Esophagus muscularis mucosa (tissue), 4 donors: ENCODE results near the gene MUC5B. TPM values are rescaled to one million over a fixed set of nuclear protein-coding genes. Genes with fewer than 3 reads are reported as not detected.
"Not testable (repeated sequence)": the region's sequence is repeated elsewhere in the genome, so short reads cannot be mapped to it uniquely, and the experiment has no call there.

Experiments used
- DNase-seq: peaks from one replicate; pipeline ENCODE4 v3.0.0-alpha.2; 2017; ENCODE audit errors: extremely low spot score
- H3K27ac ChIP-seq, 4 donors: fragments of 200-600 bp; sonication (generic); replicated peaks in 1 of 4; 1 replicate in 3 of 4; 2 replicates in 1 of 4; pipeline ENCODE4 v1.5.1; 2016 to 2019; ENCODE audit warnings: mild to moderate bottlenecking in 1 of 4
- H3K27me3 ChIP-seq, 4 donors: fragments of 200-600 bp; sonication (generic); one replicate each; pipeline versions ENCODE4 v1.5.1 to v1.6.0; 2016 to 2019
- H3K36me3 ChIP-seq, 4 donors: fragments of 200-600 bp; sonication (generic); one replicate each; pipeline ENCODE4 v1.5.1; 2016 to 2019
- H3K4me1 ChIP-seq, 4 donors: fragments of 200-600 bp; sonication (generic); one replicate each; pipeline ENCODE4 v1.5.1; 2016 to 2019
- H3K4me3 ChIP-seq, 4 donors: fragments of 200-600 bp; sonication (generic); 1 replicate in 2 of 4; 2 replicates in 2 of 4; pipeline ENCODE4 v1.5.1; 2016 to 2019; ENCODE audit warnings: mild to moderate bottlenecking in 4 of 4, moderate library complexity in 1 of 4
- H3K9me3 ChIP-seq, 4 donors: fragments of 200-600 bp; sonication (generic); 1 replicate in 3 of 4; 2 replicates in 1 of 4; pipeline ENCODE4 v1.5.1; 2016 to 2019
- CTCF ChIP-seq, 3 experiments: fragments of 200-600 bp in 2 of 3; fragments of 450-650 bp in 1 of 3; sonication (generic) in 2 of 3; IDR thresholded peaks; one replicate each; pipeline ENCODE4 v1.5.1; 2017 to 2019; ENCODE audit warnings: antibody characterized with exemption in 3 of 3, mild to moderate bottlenecking in 2 of 3, moderate library complexity in 1 of 3
- EP300 ChIP-seq: sonication (generic); formaldehyde crosslinking; IDR thresholded peaks from one replicate; pipeline ENCODE4 v1.6.1; 2017; ENCODE audit warnings: antibody characterized with exemption
- POLR2A ChIP-seq: fragments of 450-650 bp; IDR thresholded peaks from one replicate; pipeline ENCODE4 v1.6.1; 2017; ENCODE audit warnings: antibody characterized with exemption, moderate library complexity, mild to moderate bottlenecking, low read depth
- POLR2AphosphoS5 ChIP-seq, 2 donors: sonication (generic); formaldehyde crosslinking; IDR thresholded peaks; one replicate each; pipeline ENCODE4 v1.6.1; 2017; ENCODE audit warnings: antibody characterized with exemption in 2 of 2
- WGBS: methylation state at CpG from one replicate; pipeline ENCODE4 v1.1.5; 2018; 5-methylcytosine and 5-hydroxymethylcytosine counted together
- intact Hi-C: fragments of 100-400 bp; cut with DNase I; formaldehyde crosslinking; loops from one replicate; pipeline ENCODE4 v1.15.1; 2023
- total RNA-seq, 4 donors: library from RNA; depleted of rRNA; stranded (reverse); fragments of >200 nt; gene quantifications; one replicate each; pipeline versions ENCODE4 v1.1.0 to v1.2.1, GENCODE V29; 2016

Gene MUC5B
- total RNA-seq, 4 donors from 2014 or later = under 0.01 to 0.45 (median 0.06) TPM; not detected in 1

GRCh38 chr11:1189816-1190215 is 33.0 kb upstream of the MUC5B start:
- 76% methylated on average over 4 of the region's 12 CpGs for WGBS
- intact Hi-C loops, H3K9me3 ChIP-seq, H3K36me3 ChIP-seq, DNase-seq, H3K27ac ChIP-seq, H3K4me1 ChIP-seq, H3K4me3 ChIP-seq: not testable (repeated sequence)
- H3K27me3 ChIP-seq = peaks cover 0 to 59% (median 0%) of the 10 kb centered on the region in 4 donors

- 85% methylated on average over 22 of the region's 22 CpGs for WGBS
- peaks cover 0 to 80% (median 4%) of the 10 kb centered on the region in 4 donors for H3K27me3 ChIP-seq
- H3K4me3 ChIP-seq, H3K27ac ChIP-seq, H3K36me3 ChIP-seq, DNase-seq, intact Hi-C loops, H3K4me1 ChIP-seq, H3K9me3 ChIP-seq: not testable (repeated sequence)
Measured at GRCh38 chr11:1191786-1192470, 30.9 kb upstream of the MUC5B start.

- Histone ChIP-seq H3K27me3 (peaks cover 0 to 83% (median 13%) of the 10 kb centered on the region in 4 donors), H3K9me3 (no peaks in the 10 kb centered on the region), H3K36me3 (no peaks in the 10 kb centered on the region), H3K4me1 (no peaks in the 10 kb centered on the region), H3K27ac (no peak overlapping the region), H3K4me3 (no peak overlapping the region)
- DNase-seq = no peak
- 88% methylated on average over 17 of the region's 17 CpGs for WGBS
- intact Hi-C loops = no loop called here
- no peak for TF ChIP-seq POLR2AphosphoS5 (IDR thresholded peaks at IDR 0.05)
- TF ChIP-seq EP300 = no peak
- no peak for TF ChIP-seq POLR2A
- no peak for TF ChIP-seq CTCF (IDR thresholded peaks at IDR 0.05)
Measured at GRCh38 chr11:1192741-1193325, 30.0 kb upstream of the MUC5B start.

DNA sequence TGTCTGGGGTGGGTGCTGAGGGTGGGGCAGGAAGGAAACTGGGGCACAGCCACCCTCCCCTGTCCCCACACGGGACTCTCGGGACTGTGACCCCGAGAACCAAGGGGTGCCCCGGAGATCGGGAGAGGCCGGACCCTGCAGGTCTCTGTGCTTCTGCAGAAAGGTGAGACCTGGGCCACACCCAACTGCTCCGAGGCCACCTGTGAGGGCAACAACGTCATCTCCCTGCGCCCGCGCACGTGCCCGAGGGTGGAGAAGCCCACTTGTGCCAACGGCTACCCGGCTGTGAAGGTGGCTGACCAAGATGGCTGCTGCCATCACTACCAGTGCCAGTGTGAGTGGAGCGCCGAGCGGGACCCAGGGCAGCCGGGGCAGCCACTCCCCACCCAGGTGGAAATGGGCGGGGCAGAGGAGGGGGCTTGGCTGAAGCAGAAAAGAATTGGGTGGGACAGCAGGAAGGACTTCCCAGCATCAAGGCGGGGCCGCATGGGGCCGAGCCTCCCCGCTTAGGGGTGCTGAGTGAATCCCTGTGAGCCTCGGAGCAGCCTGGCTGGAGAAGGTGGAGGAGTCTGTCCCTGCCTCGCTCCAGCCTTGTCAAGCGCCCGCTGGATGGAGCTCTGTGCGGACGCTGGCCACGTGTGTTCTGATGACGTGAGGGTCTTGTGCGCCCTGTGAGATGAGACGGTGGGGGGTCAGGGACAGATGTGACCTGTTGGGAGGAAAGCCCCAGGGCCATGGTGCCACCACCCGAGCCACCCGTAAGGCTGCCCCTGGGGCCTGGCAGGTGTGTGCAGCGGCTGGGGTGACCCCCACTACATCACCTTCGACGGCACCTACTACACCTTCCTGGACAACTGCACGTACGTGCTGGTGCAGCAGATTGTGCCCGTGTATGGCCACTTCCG is 29.3 kb upstream of the MUC5B start:
- no peak for DNase-seq
- Histone ChIP-seq H3K36me3 (no peaks in the 10 kb centered on the region), H3K9me3 (no peaks in the 10 kb centered on the region), H3K27me3 (peaks cover 0 to 87% (median 20%) of the 10 kb centered on the region in 4 donors), H3K4me3 (no peak overlapping the region), H3K27ac (no peak overlapping the region), H3K4me1 (no peaks in the 10 kb centered on the region)
- intact Hi-C loops = no loop called here
- TF ChIP-seq POLR2AphosphoS5 (IDR thresholded peaks at IDR 0.05) = no peak
- TF ChIP-seq EP300 = no peak
- TF ChIP-seq POLR2A = no peak
- TF ChIP-seq CTCF (IDR thresholded peaks at IDR 0.05) = no peak
- 90% methylated on average over 16 of the region's 43 CpGs for whole genome bisulfite sequencing

DNA sequence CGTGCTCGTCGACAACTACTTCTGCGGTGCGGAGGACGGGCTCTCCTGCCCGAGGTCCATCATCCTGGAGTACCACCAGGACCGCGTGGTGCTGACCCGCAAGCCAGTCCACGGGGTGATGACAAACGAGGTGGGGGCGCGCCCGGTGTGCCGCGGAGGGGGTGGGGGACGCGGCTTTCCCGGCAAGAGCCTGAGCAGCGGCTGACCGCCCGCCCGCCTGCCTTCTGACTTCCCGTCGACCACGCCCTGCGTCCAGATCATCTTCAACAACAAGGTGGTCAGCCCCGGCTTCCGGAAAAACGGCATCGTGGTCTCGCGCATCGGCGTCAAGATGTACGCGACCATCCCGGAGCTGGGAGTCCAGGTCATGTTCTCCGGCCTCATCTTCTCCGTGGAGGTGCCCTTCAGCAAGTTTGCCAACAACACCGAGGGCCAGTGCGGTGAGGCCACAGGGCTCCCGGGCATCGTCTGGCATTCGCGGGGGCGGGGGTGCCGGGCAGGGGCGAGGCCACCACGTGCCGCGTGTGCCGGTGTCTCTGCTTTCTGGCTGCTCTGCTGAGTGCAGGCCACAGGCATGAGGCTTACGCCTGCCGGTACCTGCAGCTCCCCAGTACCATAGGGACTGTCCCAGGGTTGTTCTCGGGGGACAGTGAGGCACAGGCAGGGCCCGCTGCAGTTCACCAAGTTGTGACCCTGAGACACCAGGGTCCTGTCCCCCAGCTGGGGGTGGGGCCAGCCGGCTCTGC is 28.5 kb upstream of the MUC5B start:
- no peak for DNase-seq
- Histone ChIP-seq H3K27me3 (peaks cover 0 to 90% (median 24%) of the 10 kb centered on the region in 4 donors), H3K4me3 (no peak overlapping the region), H3K27ac (no peak overlapping the region), H3K4me1 (no peaks in the 10 kb centered on the region), H3K36me3 (no peaks in the 10 kb centered on the region), H3K9me3 (no peaks in the 10 kb centered on the region)
- intact Hi-C loops = no loop called here
- TF ChIP-seq CTCF (IDR thresholded peaks at IDR 0.05) (no peak), POLR2AphosphoS5 (IDR thresholded peaks at IDR 0.05) (no peak)
- WGBS = 91% methylated on average over 35 of the region's 59 CpGs
